ENCODE data around the gene MRTFA.

DNA sequence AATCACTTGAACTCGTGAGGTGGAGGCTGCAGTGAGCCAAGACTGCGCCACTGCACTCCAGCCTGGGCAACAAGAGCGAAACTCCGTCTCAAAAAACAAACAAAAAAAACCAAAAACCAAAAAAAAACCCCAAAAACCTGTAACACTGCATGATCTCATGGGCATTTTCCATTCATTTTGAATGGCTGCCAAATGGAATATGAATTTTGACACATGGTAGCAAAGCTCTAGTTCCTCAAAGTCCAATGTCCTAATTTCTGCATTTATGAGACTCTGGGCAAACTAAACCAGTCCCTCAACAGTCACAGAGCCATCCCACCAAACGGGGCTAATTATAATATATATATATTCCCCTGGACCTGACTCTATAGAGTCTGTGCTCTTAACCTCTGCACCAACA, 204.4 kb downstream of the MRTFA start:
- TF ChIP-seq, protein P1, sequence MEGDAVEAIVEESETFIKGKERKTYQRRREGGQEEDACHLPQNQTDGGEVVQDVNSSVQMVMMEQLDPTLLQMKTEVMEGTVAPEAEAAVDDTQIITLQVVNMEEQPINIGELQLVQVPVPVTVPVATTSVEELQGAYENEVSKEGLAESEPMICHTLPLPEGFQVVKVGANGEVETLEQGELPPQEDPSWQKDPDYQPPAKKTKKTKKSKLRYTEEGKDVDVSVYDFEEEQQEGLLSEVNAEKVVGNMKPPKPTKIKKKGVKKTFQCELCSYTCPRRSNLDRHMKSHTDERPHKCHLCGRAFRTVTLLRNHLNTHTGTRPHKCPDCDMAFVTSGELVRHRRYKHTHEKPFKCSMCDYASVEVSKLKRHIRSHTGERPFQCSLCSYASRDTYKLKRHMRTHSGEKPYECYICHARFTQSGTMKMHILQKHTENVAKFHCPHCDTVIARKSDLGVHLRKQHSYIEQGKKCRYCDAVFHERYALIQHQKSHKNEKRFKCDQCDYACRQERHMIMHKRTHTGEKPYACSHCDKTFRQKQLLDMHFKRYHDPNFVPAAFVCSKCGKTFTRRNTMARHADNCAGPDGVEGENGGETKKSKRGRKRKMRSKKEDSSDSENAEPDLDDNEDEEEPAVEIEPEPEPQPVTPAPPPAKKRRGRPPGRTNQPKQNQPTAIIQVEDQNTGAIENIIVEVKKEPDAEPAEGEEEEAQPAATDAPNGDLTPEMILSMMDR (IDR thresholded peaks at IDR 0.05): no peak
- no peak for TF ChIP-seq ZFX (IDR thresholded peaks at IDR 0.05; ENCODE audit: borderline replicate concordance)

Data from 22Rv1 (cell line).